GM21737 (cell line): ENCODE results near the gene TMEM132D.

Experiments used
- ATAC-seq: cut with Tn5 transposase; IDR thresholded peaks from one replicate; pipeline ENCODE4 v1.9.1; 2021; ENCODE audit warnings: mild to moderate bottlenecking, moderate library complexity; ENCODE audit not compliant: unreplicated experiment

Gene TMEM132D

DNA sequence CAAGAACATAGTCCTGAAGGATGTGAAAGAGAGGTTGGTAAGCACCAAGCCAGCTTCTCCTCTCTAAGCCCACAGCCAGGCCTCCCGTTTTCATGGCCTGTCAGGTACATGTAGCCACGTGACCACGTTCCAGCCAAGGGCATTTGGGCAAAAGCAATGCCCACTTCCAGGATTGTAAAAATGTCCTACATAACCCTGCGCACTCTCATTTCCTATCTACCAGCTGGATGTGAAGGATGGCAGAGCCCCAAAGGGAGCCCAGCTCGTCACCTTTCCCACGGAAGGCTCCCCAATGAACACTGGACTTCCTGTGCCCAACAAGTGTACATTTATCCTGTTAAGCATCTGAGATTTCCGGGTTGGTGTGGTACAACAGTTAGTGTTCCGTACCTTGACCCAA, 231.7 kb downstream of the TMEM132D start:
- no peak for ATAC-seq

DNA sequence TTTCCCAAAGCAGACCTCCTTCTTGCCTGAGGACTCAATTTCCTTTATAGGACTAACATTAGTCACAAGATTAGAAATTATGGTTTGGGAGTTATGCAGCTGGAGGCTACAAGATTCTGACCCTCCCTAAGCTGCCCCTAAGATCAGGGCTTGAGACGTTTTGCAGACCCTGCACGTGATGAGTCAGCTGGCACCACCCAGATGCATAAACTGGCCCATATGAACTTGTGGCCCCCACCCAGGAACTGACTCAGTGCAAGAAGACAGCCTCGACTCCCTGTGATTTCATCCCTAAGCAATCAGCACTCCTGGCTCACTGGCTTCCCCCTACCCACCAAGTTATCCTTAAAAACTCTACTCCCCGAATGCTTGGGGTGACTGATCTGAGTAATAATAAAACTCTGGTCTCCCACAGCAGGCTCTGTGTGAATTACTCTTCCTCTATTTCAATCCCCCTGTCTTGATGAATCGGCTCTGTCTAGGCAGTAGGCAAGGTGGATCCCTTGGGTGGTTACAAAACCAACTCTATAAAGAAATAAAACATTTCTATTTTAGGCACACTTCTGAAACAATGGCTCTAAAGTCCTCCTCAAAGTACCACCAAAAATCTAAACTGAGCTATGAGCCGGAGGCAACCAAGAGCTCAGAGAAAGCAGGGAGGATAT, 233.4 kb downstream of the TMEM132D start:
- no peak for ATAC-seq

- no peak for ATAC-seq
These were observed 238.4 kb downstream of the TMEM132D start for GRCh38 chr12:129665414-129665813.

- no peak for ATAC-seq
These were observed 241.6 kb downstream of the TMEM132D start for GRCh38 chr12:129662234-129662633.

GRCh38 chr12:129660946-129661345, 242.9 kb downstream of the TMEM132D start:
- ATAC-seq, result no peak

GRCh38 chr12:129659961-129660622, 243.7 kb downstream of the TMEM132D start:
- ATAC-seq, result no peak

GRCh38 chr12:129657179-129657578, 246.6 kb downstream of the TMEM132D start:
- ATAC-seq, result no peak

- no peak for ATAC-seq
These were observed 251.9 kb downstream of the TMEM132D start for GRCh38 chr12:129651951-129652350.

DNA sequence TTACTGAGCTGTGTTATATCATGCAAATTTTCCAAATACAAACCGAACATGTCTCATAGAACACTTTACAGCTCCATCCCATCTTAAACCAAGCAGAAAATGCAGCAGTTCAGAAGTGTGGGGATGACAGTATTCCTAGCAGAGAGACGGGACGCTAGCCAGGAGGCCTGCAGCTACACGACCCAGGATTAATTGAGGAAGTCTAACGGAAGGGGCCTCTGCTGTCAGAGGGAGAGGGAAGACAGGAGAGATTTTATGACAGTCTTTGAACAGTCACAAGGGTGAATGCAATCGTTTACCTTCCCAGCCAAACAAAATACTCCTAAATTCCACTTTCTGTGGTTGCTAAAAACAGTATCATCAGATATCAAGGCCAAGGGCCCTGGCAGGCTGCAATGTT, 261.9 kb downstream of the TMEM132D start:
- no peak for ATAC-seq

- no peak for ATAC-seq
These were observed 268.7 kb downstream of the TMEM132D start for GRCh38 chr12:129635021-129635685.

DNA sequence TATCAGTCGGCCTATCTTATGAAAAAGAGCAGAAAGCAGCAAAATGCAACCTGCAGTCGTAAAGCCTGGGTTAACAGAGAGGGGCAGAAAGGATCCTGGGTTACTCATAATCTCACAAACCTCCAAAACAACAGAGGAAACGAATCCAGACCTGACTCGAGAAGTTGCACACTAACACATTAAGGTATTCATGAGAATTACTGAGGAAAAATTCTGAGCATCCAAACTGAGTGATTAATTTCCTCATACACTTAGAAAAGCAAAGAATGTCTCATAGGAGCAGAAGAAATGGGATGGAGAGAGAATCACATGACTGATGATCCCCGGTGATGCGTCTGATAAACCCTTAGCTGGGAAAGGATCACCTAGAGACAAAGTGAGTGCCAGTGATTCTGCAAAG, 272.5 kb downstream of the TMEM132D start:
- no peak for ATAC-seq

GRCh38 chr12:129629901-129630300, 273.9 kb downstream of the TMEM132D start:
- ATAC-seq, result no peak

DNA sequence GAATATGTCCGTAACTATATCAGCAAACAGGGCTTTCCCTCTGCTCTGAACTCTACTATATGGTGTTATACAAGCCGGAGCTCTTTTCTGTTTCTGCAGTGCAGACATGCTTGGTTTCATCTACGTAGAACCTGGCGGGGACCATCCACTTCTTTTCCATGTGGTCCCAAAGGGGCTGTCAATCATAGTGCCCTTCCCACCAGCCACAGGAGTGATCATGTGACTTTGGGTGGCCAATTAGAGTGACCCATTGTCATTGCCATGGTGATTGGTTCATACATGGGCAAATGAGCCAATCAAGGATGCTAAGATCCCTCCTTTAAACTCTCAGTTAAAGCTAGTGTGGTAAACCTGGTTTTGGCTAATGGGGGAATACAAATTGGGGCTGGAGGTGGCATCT, 281.3 kb downstream of the TMEM132D start:
- ATAC-seq, result no peak

DNA sequence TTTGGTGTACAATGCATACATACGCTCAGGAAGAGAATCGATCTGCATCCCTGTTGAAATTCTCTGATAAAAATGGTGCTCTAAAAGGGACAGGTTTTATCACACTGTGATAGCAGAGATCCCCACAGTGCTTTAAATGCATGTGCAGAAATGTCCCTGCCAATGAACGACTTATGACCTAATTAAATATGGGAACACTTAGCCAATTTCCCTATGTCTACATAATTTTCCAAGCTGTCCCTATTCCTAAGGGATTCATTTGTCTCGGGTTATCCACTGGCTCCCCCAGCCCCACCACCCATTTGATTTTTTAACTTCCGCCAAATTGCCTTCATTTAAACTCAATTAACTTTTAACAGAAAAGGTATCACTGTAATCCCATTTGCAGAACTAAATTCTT, 284.6 kb downstream of the TMEM132D start:
- no peak for ATAC-seq

- ATAC-seq, result no peak
These were observed 286.0 kb downstream of the TMEM132D start for GRCh38 chr12:129617849-129618248.

DNA sequence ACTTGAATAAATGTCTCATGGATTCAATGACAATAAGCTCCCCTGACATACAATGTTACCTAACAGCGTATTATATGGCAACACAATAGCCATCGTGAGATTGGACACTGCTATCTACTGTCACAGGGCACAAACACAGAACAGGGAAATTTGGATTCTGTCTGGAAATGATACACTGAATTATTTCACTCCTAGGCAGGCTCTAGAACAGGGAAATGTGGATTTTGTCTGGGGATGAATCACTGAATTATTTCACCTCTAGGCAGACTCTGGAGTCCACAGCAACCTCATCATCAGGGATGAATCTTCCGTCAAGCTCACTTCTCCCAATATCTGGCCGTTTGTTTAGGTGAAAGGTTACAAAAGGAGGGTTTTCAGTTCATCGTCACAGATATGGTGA, 288.8 kb downstream of the TMEM132D start:
- ATAC-seq, result no peak

- no peak for ATAC-seq
These were observed 289.5 kb downstream of the TMEM132D start for GRCh38 chr12:129614221-129614885.

GRCh38 chr12:129613314-129613713, 290.5 kb downstream of the TMEM132D start:
- ATAC-seq, result no peak

DNA sequence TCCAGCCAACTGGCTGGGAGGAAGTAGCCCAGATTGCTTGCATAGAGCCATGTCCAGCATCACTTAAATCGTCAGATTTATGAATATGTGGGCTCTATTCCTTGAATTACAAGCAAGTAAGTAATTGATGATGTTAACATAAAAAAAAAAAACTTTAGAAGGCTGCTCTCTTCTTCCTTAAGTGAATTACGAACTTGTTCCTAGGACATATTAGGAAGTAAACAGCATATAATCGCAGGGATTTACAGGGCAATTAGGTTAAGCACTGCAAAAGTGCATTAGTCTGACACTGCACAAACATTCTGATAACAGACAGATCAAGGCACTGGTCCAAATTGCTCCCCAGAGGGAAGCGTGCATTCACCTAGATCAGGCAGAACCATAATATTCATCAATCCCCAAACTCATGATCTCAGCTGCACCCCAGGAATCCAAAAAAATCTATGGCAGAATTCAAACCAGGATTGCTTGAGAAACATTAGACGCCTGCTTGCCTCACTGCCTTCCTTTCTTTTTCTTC, 293.2 kb downstream of the TMEM132D start:
- ATAC-seq, result no peak

GRCh38 chr12:129607756-129608155, 296.1 kb downstream of the TMEM132D start:
- no peak for ATAC-seq

DNA sequence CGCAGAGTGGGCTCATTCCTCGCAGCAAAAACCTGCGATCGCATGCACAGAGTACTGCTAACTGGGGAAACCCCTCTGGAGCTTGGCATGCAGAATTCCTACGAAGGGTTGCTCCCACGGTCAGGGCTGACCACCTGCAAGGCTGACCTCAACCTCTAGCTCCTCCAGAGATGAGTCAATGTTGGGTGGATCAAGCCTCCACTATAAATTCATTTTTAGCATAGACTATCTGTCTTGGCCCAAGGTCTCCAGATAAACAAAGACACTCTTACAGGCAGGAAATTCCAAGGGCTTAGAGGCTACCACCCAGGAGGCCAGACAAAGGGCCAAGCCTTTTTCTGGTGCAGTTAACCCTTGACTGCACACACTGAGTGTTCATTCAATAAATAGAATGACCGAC, 296.5 kb downstream of the TMEM132D start:
- ATAC-seq, result no peak
